Fibroblast of lung (primary cell): ENCODE measurements around the gene UPK1A.

Source experiments
- EZH2 ChIP-seq: IDR thresholded peaks from 2 replicates; pipeline ENCODE4 v1.5.1; 2012; ENCODE audit warnings: low read length, control low read depth, mild to moderate bottlenecking; ENCODE audit errors: missing control alignments
- TF ChIP-seq, protein P1 (sequence below), 2 donors: IDR thresholded peaks in 1 of 2; conservative IDR thresholded peaks in 1 of 2; 1 replicate in 1 of 2; 2 replicates in 1 of 2; pipeline ENCODE4 v1.5.1; 2011 to 2012; ENCODE audit warnings: low read length in 2 of 2, control low read depth in 1 of 2, inconsistent platforms in 1 of 2, low read depth in 1 of 2, mild to moderate bottlenecking in 1 of 2

DNA sequence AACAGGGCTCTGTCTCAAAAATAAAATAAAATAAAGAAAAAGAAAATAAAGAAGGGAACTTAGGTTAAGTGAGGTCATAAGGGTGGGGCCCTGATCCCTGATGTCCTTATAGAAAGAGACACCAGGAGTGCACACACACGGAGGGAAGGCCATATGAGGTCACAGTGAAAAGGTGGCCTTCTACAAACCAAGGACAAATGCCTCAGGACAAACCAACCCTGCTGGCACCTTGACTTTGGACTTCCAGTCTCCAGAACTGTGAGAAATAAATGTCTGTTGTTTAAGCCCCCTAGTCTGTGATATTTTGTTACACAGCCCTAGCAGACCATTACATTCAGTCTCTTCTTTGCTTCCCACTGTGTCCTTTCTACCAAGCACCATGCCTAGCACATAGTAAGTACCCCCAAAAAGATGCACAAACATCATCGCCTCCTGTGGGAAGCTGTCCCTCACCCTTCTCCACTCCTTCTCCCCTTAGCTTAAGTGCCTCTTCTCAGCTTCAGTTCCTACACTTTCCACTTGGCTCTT is 29.6 kb downstream of the UPK1A start:
- TF ChIP-seq, protein P1, sequence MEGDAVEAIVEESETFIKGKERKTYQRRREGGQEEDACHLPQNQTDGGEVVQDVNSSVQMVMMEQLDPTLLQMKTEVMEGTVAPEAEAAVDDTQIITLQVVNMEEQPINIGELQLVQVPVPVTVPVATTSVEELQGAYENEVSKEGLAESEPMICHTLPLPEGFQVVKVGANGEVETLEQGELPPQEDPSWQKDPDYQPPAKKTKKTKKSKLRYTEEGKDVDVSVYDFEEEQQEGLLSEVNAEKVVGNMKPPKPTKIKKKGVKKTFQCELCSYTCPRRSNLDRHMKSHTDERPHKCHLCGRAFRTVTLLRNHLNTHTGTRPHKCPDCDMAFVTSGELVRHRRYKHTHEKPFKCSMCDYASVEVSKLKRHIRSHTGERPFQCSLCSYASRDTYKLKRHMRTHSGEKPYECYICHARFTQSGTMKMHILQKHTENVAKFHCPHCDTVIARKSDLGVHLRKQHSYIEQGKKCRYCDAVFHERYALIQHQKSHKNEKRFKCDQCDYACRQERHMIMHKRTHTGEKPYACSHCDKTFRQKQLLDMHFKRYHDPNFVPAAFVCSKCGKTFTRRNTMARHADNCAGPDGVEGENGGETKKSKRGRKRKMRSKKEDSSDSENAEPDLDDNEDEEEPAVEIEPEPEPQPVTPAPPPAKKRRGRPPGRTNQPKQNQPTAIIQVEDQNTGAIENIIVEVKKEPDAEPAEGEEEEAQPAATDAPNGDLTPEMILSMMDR (conservative IDR thresholded peaks at IDR 0.05 in 1 of 2, IDR thresholded peaks at IDR 0.05 in 1 of 2; ENCODE audit: low read depth in 1 of 2, low read length in 2 of 2) = no peak
- no peak for TF ChIP-seq EZH2
